ENCODE measurements around the gene TBC1D10B.
A peak's percentile ranks its signal among the peaks of the same experiment; 100 is the strongest.

TBC1D10B gene

GRCh38 chr16:30395155-30395991 lies 25.1 kb upstream of the TBC1D10B start, which contains the start of gene ZNF48:
Gene ZNF48, plus strand, starts transcription at chr16:30395420. Its CDS starts 375 bp downstream, at chr16:30395795.
- Histone ChIP-seq H3K27me3 (ENCODE audit: insufficient read depth, low read length) (no peaks in the 10 kb centered on the region), H2AFZ (ENCODE audit: low read length) (no peak within 1 kb of the TSS), H3K79me2 (ENCODE audit: insufficient read depth, low read length) (no peaks in the 10 kb centered on the region), H3K4me1 (ENCODE audit: insufficient read depth, low read length, severe bottlenecking) (peaks cover 33% of the 10 kb centered on the region), H4K20me1 (ENCODE audit: insufficient read depth, low read length) (no peaks in the 10 kb centered on the region), H3K27ac (ENCODE audit: low read depth, low read length, poor library complexity, severe bottlenecking) (peak within 1 kb of the TSS; percentile 3), H3F3A (ENCODE audit: insufficient read depth, low read length) (no peaks in the 10 kb centered on the region), H3K36me3 (ENCODE audit: insufficient read depth, low read length) (peaks cover 30% of the 10 kb centered on the region), H3K9me3 (ENCODE audit: low read length) (no peaks in the 10 kb centered on the region), H3K9me2 (ENCODE audit: low read depth, low read length) (no peaks in the 10 kb centered on the region), H3K4me2 (ENCODE audit: low read length) (peak within 1 kb of the TSS; percentile 90), H3K9ac (ENCODE audit: low read length) (peak within 1 kb of the TSS; percentile 84), H3K4me3 (ENCODE audit: low read depth, low read length, poor library complexity, severe bottlenecking) (peak within 1 kb of the TSS; percentile 87)
- TF ChIP-seq EZH2 (IDR thresholded peaks at IDR 0.05; ENCODE audit: borderline replicate concordance, low read length), result no peak
- TF ChIP-seq, protein P1, sequence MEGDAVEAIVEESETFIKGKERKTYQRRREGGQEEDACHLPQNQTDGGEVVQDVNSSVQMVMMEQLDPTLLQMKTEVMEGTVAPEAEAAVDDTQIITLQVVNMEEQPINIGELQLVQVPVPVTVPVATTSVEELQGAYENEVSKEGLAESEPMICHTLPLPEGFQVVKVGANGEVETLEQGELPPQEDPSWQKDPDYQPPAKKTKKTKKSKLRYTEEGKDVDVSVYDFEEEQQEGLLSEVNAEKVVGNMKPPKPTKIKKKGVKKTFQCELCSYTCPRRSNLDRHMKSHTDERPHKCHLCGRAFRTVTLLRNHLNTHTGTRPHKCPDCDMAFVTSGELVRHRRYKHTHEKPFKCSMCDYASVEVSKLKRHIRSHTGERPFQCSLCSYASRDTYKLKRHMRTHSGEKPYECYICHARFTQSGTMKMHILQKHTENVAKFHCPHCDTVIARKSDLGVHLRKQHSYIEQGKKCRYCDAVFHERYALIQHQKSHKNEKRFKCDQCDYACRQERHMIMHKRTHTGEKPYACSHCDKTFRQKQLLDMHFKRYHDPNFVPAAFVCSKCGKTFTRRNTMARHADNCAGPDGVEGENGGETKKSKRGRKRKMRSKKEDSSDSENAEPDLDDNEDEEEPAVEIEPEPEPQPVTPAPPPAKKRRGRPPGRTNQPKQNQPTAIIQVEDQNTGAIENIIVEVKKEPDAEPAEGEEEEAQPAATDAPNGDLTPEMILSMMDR (IDR thresholded peaks at IDR 0.05; ENCODE audit: low read length), result peak; percentile 27

- H3K27ac ChIP-seq (ENCODE audit: low read depth, low read length, poor library complexity, severe bottlenecking), result peak overlapping the region; percentile 3
- H3K4me3 ChIP-seq (ENCODE audit: low read depth, low read length, poor library complexity, severe bottlenecking), result peak overlapping the region; percentile 87
- peak overlapping the region; percentile 84 for H3K9ac ChIP-seq (ENCODE audit: low read length)
- no peaks in the 10 kb centered on the region for H3K9me3 ChIP-seq (ENCODE audit: low read length)
- H3K79me2 ChIP-seq (ENCODE audit: insufficient read depth, low read length), result no peaks in the 10 kb centered on the region
- H4K20me1 ChIP-seq (ENCODE audit: insufficient read depth, low read length), result no peaks in the 10 kb centered on the region
- H3K27me3 ChIP-seq (ENCODE audit: insufficient read depth, low read length), result no peaks in the 10 kb centered on the region
- no peak for TF ChIP-seq EZH2 (IDR thresholded peaks at IDR 0.05; ENCODE audit: borderline replicate concordance, low read length)
- TF ChIP-seq, protein P1 (IDR thresholded peaks at IDR 0.05; ENCODE audit: low read length), result no peak
- H3K4me1 ChIP-seq (ENCODE audit: insufficient read depth, low read length, severe bottlenecking), result peaks cover 26% of the 10 kb centered on the region
- H3K4me2 ChIP-seq (ENCODE audit: low read length), result peak overlapping the region; percentile 90
- H2AFZ ChIP-seq (ENCODE audit: low read length), result no peak overlapping the region
- H3K9me2 ChIP-seq (ENCODE audit: low read depth, low read length), result no peaks in the 10 kb centered on the region
- no peaks in the 10 kb centered on the region for H3F3A ChIP-seq (ENCODE audit: insufficient read depth, low read length)
- peaks cover 29% of the 10 kb centered on the region for H3K36me3 ChIP-seq (ENCODE audit: insufficient read depth, low read length)
Observed at GRCh38 chr16:30394592-30395154, 24.4 kb upstream of the TBC1D10B start.

DNA sequence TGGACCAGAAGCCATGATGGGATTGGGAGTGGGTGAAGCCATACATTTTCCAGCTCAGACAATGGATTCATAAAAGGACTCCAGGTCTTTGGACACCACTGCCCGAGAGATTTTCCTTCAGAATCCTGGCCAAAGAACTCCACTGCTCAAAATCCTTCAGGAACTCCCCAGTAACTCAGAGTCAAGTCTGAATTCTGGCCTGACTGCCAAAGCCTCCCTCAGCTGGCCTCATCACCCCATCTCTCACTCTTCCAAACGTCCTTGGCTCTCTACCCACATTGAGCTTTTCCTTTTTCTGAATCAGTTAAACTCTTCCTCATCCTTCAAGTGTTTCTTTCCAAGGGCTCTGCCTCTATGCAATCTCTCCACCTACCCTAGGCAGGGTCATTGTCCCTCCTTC lies 13.2 kb upstream of the TBC1D10B start:
- peaks cover 8% of the 10 kb centered on the region; the same call in 1 of the 2 replicates for H3K79me2 ChIP-seq (ENCODE audit: insufficient read depth, low read length)
- TF ChIP-seq, protein P1 (IDR thresholded peaks at IDR 0.05; ENCODE audit: low read length), result no peak
- no peak for TF ChIP-seq EZH2 (IDR thresholded peaks at IDR 0.05; ENCODE audit: borderline replicate concordance, low read length)
- H3K4me1 ChIP-seq (ENCODE audit: insufficient read depth, low read length, severe bottlenecking), result peaks cover 49% of the 10 kb centered on the region
- H3K9me2 ChIP-seq (ENCODE audit: low read depth, low read length), result no peaks in the 10 kb centered on the region
- H3K27ac ChIP-seq (ENCODE audit: low read depth, low read length, poor library complexity, severe bottlenecking), result peak overlapping the region; percentile 91
- no peaks in the 10 kb centered on the region for H3K27me3 ChIP-seq (ENCODE audit: insufficient read depth, low read length)
- no peak overlapping the region for H2AFZ ChIP-seq (ENCODE audit: low read length)
- peaks cover 11% of the 10 kb centered on the region; the same call in 1 of the 2 replicates for H3F3A ChIP-seq (ENCODE audit: insufficient read depth, low read length)
- no peaks in the 10 kb centered on the region for H4K20me1 ChIP-seq (ENCODE audit: insufficient read depth, low read length)
- peak overlapping the region; percentile 92 for H3K4me3 ChIP-seq (ENCODE audit: low read depth, low read length, poor library complexity, severe bottlenecking)
- peak overlapping the region; percentile 94; the same call in 1 of the 2 replicates for H3K9ac ChIP-seq (ENCODE audit: low read length)
- H3K36me3 ChIP-seq (ENCODE audit: insufficient read depth, low read length), result peaks cover 14% of the 10 kb centered on the region; the same call in 1 of the 2 replicates
- H3K4me2 ChIP-seq (ENCODE audit: low read length), result peak overlapping the region; percentile 95
- H3K9me3 ChIP-seq (ENCODE audit: low read length), result no peaks in the 10 kb centered on the region

Measured in OCI-LY1 (cell line).